Measurements from ENCODE around the gene DYNLL2.

DNA sequence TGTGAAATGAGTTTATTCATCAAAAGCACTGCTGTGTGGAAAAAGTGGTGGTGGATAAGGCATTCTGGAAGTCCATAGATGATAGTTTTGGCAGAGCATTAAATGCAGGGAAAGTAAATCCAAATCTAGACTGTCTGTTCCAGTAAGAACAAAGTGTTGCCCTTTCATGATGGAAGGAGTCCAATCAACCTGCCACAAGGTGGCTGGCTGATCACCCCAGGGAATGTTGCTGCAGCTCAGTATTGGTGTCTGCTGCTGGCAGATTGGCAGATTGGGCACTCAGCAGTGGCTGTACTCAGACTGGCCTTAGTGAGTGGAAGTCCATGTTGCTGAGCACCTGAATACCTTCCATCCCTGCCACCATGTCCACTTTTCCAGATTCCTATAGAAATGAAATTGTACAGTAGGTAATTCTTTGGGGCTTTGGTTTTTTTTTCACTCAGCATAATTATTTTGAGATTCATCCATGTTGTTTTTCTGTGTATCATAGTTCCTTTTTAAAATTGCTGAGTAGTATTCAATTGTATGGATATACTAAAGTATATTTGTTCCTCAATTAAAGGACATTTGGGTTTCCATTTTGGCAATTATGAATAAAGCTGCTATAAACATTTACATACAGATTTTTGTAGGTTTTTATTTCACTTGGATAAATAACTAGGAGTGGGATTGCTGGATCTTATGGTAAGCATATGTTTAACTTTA lies 14.3 kb downstream of the DYNLL2 start:
- TF ChIP-seq, protein P1, sequence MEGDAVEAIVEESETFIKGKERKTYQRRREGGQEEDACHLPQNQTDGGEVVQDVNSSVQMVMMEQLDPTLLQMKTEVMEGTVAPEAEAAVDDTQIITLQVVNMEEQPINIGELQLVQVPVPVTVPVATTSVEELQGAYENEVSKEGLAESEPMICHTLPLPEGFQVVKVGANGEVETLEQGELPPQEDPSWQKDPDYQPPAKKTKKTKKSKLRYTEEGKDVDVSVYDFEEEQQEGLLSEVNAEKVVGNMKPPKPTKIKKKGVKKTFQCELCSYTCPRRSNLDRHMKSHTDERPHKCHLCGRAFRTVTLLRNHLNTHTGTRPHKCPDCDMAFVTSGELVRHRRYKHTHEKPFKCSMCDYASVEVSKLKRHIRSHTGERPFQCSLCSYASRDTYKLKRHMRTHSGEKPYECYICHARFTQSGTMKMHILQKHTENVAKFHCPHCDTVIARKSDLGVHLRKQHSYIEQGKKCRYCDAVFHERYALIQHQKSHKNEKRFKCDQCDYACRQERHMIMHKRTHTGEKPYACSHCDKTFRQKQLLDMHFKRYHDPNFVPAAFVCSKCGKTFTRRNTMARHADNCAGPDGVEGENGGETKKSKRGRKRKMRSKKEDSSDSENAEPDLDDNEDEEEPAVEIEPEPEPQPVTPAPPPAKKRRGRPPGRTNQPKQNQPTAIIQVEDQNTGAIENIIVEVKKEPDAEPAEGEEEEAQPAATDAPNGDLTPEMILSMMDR (IDR thresholded peaks at IDR 0.05): no peak
- no peak for TF ChIP-seq EP300 (IDR thresholded peaks at IDR 0.05)
